HG03196 (cell line): Measurements from ENCODE around the gene SLC43A2.
A peak's percentile ranks its signal among the peaks of the same experiment; 100 is the strongest.
"Not testable (repeated sequence)": the region's sequence is repeated elsewhere in the genome, so short reads cannot be mapped to it uniquely, and the experiment has no call there.

Experiments
- ATAC-seq: cut with Tn5 transposase; IDR thresholded peaks from one replicate; pipeline ENCODE4 v1.9.1; 2021; ENCODE audit not compliant: unreplicated experiment

Gene SLC43A2

GRCh38 chr17:1627982-1628855 lies at the start of gene SLC43A2:
SLC43A2 (minus strand) TSS chr17:1628834; CDS start chr17:1627874, 960 bp downstream.
- ATAC-seq, result peak; percentile 45

GRCh38 chr17:1676401-1676800 lies 47.8 kb upstream of the SLC43A2 start:
- ATAC-seq, result no peak

GRCh38 chr17:1673041-1673785 lies 44.6 kb upstream of the SLC43A2 start:
- no peak for ATAC-seq

GRCh38 chr17:1663934-1664333 lies 35.3 kb upstream of the SLC43A2 start:
- not testable (repeated sequence) for ATAC-seq

GRCh38 chr17:1661045-1661444 lies 32.4 kb upstream of the SLC43A2 start:
- no peak for ATAC-seq

- no peak for ATAC-seq
Observed at GRCh38 chr17:1658100-1658499, 29.5 kb upstream of the SLC43A2 start.

GRCh38 chr17:1653735-1654134 lies 25.1 kb upstream of the SLC43A2 start:
- ATAC-seq, result no peak

GRCh38 chr17:1652794-1653193 lies 24.2 kb upstream of the SLC43A2 start:
- not testable (repeated sequence) for ATAC-seq

GRCh38 chr17:1651559-1651844 lies 22.9 kb upstream of the SLC43A2 start:
- no peak for ATAC-seq

GRCh38 chr17:1650731-1651558 lies 22.3 kb upstream of the SLC43A2 start:
- no peak for ATAC-seq

- ATAC-seq, result no peak
Observed at GRCh38 chr17:1649844-1650501, 21.3 kb upstream of the SLC43A2 start, which contains the start of gene RILP. RILP (minus strand) TSS chr17:1649866; CDS start chr17:1649804, 62 bp downstream.

- ATAC-seq, result peak; percentile 57
Observed at GRCh38 chr17:1648963-1649843, 20.6 kb upstream of the SLC43A2 start.

GRCh38 chr17:1648173-1648962 lies 19.7 kb upstream of the SLC43A2 start:
- ATAC-seq, result no peak

GRCh38 chr17:1647802-1648171 lies 19.2 kb upstream of the SLC43A2 start:
- no peak for ATAC-seq

GRCh38 chr17:1646199-1646875 lies 17.7 kb upstream of the SLC43A2 start:
- no peak for ATAC-seq

GRCh38 chr17:1645207-1646171 lies 16.9 kb upstream of the SLC43A2 start, which contains the start of gene SCARF1:
SCARF1 (minus strand) TSS chr17:1645732; CDS start chr17:1645697, 35 bp downstream.
- no peak for ATAC-seq

- no peak for ATAC-seq
Observed at GRCh38 chr17:1644493-1645206, 16.0 kb upstream of the SLC43A2 start.
